HUES6 (cell line): Measurements from ENCODE around the gene ADAP1.

Source experiments
- H3K27ac ChIP-seq: 2 replicates; pipeline ENCODE4 v1.7.0; 2013; ENCODE audit warnings: low read depth, mild to moderate bottlenecking, low read length, inconsistent platforms
- H3K27me3 ChIP-seq: 2 replicates; pipeline ENCODE4 v1.6.1; 2013; ENCODE audit warnings: low read length; ENCODE audit not compliant: control insufficient read depth, insufficient read depth
- H3K36me3 ChIP-seq: 2 replicates; pipeline ENCODE4 v1.6.1; 2013; ENCODE audit warnings: low read length; ENCODE audit not compliant: control insufficient read depth, insufficient read depth
- H3K4me1 ChIP-seq: 2 replicates; pipeline ENCODE4 v1.6.1; 2013; ENCODE audit warnings: low read length; ENCODE audit not compliant: control insufficient read depth, insufficient read depth
- H3K4me3 ChIP-seq: 2 replicates; pipeline ENCODE4 v1.5.1; 2013; ENCODE audit warnings: low read depth, low read length
- H3K9ac ChIP-seq: one replicate; pipeline ENCODE4 v1.6.1; 2013; ENCODE audit warnings: mild to moderate bottlenecking, low read length
- H3K9me3 ChIP-seq: 2 replicates; pipeline ENCODE4 v1.6.1; 2013; ENCODE audit warnings: low read depth, low read length; ENCODE audit not compliant: control insufficient read depth, insufficient read depth

Gene ADAP1

DNA sequence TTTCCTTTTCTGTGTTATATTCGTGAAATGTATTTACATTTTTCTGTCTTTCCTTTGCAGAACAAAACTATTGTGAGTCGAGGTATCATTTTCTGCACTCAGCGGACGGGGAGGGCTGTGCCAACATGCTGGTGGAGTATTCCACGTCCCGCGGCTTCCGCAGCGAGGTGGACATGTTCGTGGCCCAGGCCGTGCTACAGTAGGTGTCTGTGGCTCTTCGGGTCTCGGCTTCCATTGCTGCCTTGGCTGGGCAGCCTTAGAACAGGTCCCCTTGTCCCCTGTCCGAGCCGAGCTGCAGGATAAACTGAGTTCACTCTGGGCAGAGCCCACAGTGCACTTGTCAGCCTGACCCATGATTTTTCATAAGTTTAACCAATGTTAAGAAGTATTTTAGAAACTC is 63.6 kb downstream of the ADAP1 start:
- Histone ChIP-seq H3K9me3 (no peaks in the 10 kb centered on the region), H3K27me3 (no peaks in the 10 kb centered on the region), H3K36me3 (peaks cover 91% of the 10 kb centered on the region), H3K4me1 (no peaks in the 10 kb centered on the region), H3K27ac (no peak overlapping the region), H3K9ac (no peak overlapping the region), H3K4me3 (no peak overlapping the region)

- Histone ChIP-seq H3K27ac (peak overlapping the region; percentile 63; the same call in 1 of the 2 replicates), H3K9ac (peak overlapping the region; percentile 26), H3K9me3 (no peaks in the 10 kb centered on the region), H3K27me3 (no peaks in the 10 kb centered on the region), H3K4me1 (no peaks in the 10 kb centered on the region), H3K4me3 (no peak overlapping the region), H3K36me3 (peaks cover 77% of the 10 kb centered on the region)
These were observed 65.1 kb downstream of the ADAP1 start for GRCh38 chr7:889391-889790.

- Histone ChIP-seq H3K9ac (no peak overlapping the region), H3K4me1 (no peaks in the 10 kb centered on the region), H3K27ac (peak overlapping the region; percentile 63; the same call in 1 of the 2 replicates), H3K27me3 (no peaks in the 10 kb centered on the region), H3K9me3 (no peaks in the 10 kb centered on the region), H3K36me3 (peaks cover 73% of the 10 kb centered on the region), H3K4me3 (no peak overlapping the region)
These were observed 65.5 kb downstream of the ADAP1 start for GRCh38 chr7:889025-889390.

- no peak overlapping the region for H3K9ac ChIP-seq
- no peak overlapping the region for H3K27ac ChIP-seq
- H3K27me3 ChIP-seq = no peaks in the 10 kb centered on the region
- no peaks in the 10 kb centered on the region for H3K4me1 ChIP-seq
- H3K36me3 ChIP-seq = peaks cover 66% of the 10 kb centered on the region
- H3K9me3 ChIP-seq = no peaks in the 10 kb centered on the region
- H3K4me3 ChIP-seq = no peak overlapping the region
These were observed 66.1 kb downstream of the ADAP1 start for GRCh38 chr7:888081-889024.

GRCh38 chr7:887488-887820 is 67.0 kb downstream of the ADAP1 start:
- Histone ChIP-seq H3K27me3 (no peaks in the 10 kb centered on the region), H3K36me3 (peaks cover 57% of the 10 kb centered on the region), H3K4me3 (no peak overlapping the region), H3K27ac (no peak overlapping the region), H3K9ac (no peak overlapping the region), H3K4me1 (no peaks in the 10 kb centered on the region), H3K9me3 (no peaks in the 10 kb centered on the region)

- peaks cover 52% of the 10 kb centered on the region for H3K36me3 ChIP-seq
- H3K4me1 ChIP-seq = no peaks in the 10 kb centered on the region
- H3K4me3 ChIP-seq = no peak overlapping the region
- H3K27ac ChIP-seq = no peak overlapping the region
- no peaks in the 10 kb centered on the region for H3K9me3 ChIP-seq
- no peaks in the 10 kb centered on the region for H3K27me3 ChIP-seq
- H3K9ac ChIP-seq = no peak overlapping the region
These were observed 67.6 kb downstream of the ADAP1 start for GRCh38 chr7:886626-887487.

GRCh38 chr7:885893-886625 is 68.4 kb downstream of the ADAP1 start:
- peaks cover 44% of the 10 kb centered on the region for H3K36me3 ChIP-seq
- H3K4me3 ChIP-seq = no peak overlapping the region
- H3K4me1 ChIP-seq = no peaks in the 10 kb centered on the region
- no peaks in the 10 kb centered on the region for H3K27me3 ChIP-seq
- no peak overlapping the region for H3K27ac ChIP-seq
- no peak overlapping the region for H3K9ac ChIP-seq
- H3K9me3 ChIP-seq = no peaks in the 10 kb centered on the region

- Histone ChIP-seq H3K27me3 (no peaks in the 10 kb centered on the region), H3K4me3 (no peak overlapping the region), H3K9me3 (no peaks in the 10 kb centered on the region), H3K27ac (no peak overlapping the region), H3K4me1 (no peaks in the 10 kb centered on the region), H3K9ac (no peak overlapping the region), H3K36me3 (peaks cover 37% of the 10 kb centered on the region)
These were observed 69.1 kb downstream of the ADAP1 start for GRCh38 chr7:885261-885892.

DNA sequence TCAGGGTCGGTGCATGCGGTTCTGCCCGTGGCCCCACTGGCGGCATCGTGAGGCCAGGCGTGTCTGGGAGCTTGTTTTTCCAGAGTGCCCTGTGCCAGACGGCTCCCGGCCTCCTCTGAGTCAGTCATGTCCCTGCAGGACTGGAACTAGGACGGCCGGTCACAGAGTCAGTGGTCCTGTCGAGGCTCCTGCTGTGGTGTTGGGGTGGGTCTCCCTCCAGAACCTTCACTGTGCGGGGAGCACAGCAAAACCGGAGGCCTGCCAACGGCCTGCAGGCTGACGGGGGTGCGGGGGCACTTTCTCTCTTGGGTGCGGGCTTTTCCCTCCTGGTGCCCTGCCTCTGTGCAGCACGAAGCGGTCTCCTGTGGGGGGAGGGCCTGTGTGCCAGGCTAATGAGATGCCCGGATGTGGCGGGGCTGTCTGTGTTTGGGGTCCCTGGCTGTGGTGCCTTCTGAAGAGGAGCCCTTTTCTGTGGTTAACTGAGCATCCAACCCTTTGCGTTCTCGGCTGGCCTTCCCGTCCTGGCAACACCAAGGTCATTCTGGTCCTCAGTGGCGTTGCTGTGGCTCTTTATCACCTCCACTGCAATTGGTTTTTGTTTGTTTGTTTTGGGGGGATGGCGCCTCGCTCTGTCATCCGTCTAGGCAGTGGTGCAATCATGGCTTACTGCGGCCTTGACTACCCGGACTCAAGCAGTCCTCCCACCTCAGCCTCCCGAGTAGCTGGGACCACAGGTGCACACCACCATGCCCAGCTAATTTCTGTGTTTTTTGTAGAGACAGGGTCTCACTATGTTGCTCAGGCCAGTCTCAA is 70.1 kb downstream of the ADAP1 start:
- Histone ChIP-seq H3K9ac (no peak overlapping the region), H3K27ac (no peak overlapping the region), H3K4me3 (no peak overlapping the region), H3K27me3 (no peaks in the 10 kb centered on the region), H3K36me3 (peaks cover 38% of the 10 kb centered on the region), H3K9me3 (no peaks in the 10 kb centered on the region), H3K4me1 (no peaks in the 10 kb centered on the region)
